NOMO-1 (cell line): ENCODE measurements around the gene MRPL54.

ENCODE experiments used
- DNase-seq, 2 experiments: peaks; one replicate each; lab custom pipeline; 2025; ENCODE audit not compliant: unreplicated experiment in 2 of 2; lab: John Stamatoyannopoulos, UW

The MRPL54 gene

GRCh38 chr19:3782903-3783302 is 20.4 kb downstream of the MRPL54 start:
- DNase-seq: no peak

- no peak for DNase-seq
Measured at GRCh38 chr19:3783660-3784584, 21.4 kb downstream of the MRPL54 start.

- DNase-seq: no peak
Measured at GRCh38 chr19:3784607-3785450, 22.3 kb downstream of the MRPL54 start.

DNA sequence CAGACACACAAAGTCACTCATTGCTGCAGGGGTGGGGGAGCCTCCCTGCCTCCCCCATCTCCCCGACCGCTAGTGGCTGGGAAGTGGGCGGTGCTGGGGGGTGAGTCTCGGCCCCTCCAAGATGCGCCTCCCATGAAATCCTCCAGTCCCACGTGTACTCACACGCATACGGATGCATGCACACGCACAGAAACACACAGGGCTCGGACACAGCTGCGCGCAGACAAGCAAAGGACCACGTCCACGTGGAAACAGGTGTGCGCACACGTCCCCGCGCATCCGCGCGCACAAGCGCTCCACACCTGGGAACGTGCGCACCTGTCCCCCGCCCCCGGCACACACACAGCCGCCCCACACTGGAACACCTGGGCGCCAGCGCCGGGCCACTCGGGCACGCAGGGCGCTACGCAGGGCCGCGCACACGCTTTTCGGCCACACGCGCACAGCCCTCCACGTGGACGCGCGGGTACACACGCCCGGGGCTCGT is 23.0 kb downstream of the MRPL54 start:
- no peak for DNase-seq

DNA sequence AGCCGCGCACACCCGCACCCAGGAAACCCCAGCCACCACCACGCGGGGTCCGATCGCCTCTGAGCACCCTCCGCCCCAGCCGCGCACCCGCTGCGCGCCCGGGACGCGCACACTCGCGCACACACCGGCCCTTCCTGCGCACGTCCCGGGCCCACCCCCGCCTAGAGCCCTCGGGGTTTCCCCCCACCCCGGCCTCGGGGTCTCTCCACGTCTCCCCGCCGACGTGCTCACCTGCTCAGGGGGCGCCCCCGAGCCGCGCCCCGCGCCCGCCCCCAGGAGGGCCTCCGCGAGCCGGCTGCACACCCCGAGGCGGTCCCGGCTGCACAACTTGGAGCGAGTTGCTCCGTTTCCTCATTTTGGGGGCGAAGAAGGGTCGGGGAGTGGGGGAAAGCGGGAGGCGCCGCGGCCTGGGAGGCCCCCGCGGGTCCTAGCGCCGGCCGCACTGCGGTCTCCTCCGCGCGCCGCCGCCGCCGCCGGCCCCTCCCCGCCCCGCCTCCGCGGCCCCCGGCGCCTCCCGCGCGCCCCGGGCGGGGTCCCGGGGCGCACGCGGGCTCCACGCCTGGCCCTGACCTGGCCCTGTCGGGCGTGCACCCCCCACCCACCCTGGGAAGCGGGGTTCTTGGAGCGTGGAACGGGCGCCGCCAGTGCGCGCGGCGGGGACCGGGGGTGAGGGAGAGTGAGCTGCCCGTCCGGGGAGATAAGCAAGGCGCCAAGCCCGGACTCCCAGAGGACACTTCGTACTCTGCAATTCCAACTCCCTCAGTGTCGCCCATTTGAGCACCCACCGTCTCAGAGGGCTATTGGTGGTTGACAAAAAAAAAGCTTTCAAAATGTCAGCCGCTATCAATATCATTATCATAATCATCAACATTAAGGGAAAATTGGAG is 23.7 kb downstream of the MRPL54 start, which contains the start of gene MATK:
Gene MATK (minus strand): TSS at position 444 of the 887 bp plus-strand sequence. CDS start 1,246 bp downstream, outside the sequence.
- DNase-seq: peak; percentile 75 to 89

DNA sequence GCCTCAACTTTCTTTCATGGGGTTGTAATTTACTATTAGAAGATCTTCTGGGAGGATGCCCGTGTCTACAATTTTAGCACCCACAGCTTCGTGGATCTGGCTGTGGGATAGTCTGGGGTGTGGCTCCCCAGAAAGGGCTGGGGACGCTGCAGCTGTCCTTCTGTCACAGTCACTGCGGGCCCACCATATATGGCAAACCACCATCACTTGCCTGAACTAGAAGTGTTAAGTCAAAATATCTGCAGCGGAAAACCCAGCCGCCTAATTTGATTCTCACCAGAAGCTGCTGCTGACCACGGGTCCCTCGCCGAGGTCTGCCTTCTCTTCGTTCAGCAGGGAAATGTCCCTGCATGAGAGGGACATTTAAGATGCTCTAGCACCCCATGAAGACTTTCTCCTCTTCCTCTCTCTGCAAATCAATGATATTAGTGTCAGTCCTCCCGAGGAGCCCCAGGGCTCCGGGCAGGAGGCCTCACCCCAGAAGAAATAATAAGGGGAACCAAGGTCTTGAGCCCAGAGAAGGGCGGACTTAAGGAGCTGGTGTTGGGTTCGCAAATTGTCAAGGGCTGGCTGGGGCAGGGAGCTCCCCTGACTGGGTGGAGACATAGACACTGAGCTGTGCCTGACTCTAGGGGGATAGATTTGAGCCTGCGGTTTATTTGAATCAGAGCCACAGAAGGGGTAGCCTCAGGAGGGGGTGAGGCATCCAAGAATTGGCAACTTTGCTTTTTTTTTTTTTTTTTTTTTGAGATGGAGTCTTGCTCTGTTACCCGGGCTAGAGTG is 26.7 kb downstream of the MRPL54 start:
- DNase-seq: no peak

DNA sequence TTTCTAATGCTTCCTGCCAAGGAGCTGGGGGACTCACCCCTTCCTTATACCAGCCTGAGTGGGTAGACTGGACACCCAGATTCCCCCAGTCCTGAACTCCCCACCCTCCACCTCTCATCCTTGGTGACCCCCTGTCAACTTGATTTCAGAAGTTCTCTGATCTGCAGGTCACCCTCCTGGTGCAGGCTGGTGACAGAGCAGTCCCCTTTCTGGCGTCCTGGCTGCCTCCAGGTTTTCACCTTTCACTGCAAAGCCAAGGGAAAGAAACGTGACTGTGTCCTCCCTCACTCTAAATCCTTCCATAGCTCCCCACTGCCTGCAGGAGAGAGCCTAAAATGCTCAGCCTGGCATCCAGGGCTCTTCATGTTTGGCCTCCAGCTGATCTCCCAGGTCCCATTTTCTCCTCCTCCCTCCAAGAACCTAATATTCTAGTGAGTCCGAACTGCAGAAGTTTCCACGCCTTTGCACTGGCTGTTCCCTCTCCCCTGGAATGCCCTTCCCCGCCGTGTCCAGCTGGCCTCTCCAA is 27.8 kb downstream of the MRPL54 start:
- no peak for DNase-seq

GRCh38 chr19:3790941-3791340 is 28.5 kb downstream of the MRPL54 start:
- DNase-seq: no peak

DNA sequence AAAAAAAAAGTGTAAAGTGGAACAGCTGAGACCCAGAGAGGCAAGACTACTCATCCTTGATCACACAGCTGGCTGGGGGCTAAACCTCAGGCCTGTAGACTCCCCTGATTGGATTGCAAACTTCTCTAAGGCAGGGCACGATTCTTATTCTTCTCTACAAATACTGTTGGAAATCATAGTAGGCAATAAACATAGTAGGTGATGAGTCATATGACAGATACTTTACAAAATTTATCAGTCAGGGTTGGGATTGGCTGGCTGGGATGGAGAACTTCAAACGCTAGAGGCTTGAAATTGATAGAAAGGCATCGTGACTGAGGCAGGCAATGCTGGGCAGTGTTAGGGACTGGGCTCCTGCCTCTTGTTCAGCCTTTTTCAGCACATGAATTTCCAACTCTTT is 29.6 kb downstream of the MRPL54 start:
- no peak for DNase-seq

DNA sequence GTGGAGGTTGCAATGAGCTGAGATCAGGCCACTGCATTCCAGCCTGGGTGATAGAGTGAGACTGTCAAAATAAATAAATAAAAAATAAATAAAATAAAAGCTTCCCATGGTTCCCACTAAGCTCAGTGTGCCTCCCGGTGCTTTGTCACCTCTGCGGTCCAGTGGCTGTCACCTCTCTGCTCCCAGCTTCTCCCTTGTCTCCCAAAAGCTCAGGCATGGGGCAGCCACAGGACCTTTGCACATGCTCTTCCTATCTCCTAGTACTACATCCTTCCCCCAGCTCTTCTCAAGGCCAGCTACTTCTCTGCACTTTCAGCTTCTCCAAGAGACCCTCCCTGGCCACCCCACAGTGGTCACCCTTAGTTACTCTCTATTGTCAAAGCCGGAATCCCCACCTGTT is 31.3 kb downstream of the MRPL54 start:
- DNase-seq: no peak

- no peak for DNase-seq
Measured at GRCh38 chr19:3796358-3796757, 33.9 kb downstream of the MRPL54 start.

GRCh38 chr19:3798137-3798536 is 35.7 kb downstream of the MRPL54 start:
- no peak for DNase-seq

DNA sequence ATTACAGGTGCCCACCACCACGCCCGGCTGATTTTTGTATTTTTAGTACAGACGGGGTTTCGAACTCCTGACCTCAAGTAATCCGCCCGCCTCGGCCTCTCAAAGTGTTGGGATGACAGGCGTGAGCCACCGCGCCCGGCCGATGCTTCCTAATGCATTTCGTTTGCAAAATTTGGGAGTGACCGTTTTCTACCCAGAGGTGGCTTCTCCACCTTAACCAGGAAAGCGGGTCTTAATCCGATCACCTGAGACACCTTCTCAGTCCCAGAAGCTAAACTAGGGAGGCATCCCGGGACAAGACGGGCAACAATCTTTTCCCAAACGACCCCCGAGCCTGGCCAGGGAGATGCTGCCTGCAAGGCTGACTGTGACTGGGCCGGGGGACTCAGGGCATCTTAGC is 38.5 kb downstream of the MRPL54 start:
- no peak for DNase-seq

DNA sequence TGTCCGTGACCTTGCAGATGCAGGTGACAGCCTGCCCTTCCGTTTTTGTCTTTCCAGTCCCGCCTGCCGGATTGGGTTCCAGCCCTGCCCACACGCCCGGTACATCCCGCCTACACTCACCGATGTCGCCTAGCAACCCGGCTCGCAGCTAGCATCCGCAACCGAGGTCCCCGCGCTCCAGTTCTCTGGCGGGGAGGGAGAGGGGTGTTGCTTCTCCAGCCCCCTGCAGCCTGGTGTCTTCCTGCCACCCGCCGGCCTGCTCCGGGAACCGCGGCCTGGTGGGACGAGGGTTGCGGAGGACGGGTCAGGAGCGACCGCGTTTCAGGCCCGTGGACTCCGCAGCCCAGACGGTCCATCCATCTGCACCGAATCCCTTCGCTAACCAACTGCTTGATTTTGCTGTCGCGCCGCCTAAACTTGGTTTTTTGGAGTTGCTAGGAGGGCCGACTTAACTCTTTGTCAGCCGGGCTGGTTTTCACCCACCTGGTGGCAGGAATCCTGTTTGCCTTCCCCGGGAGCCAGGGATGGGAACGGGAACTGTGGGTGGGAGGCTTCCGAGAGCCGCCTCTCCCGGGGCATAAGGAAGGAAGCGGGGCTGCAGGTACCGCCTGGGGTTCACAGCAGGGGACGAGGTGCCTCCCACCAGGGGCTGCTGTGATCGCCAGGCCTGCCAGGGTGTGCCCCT is 39.1 kb downstream of the MRPL54 start:
- DNase-seq: no peak

DNA sequence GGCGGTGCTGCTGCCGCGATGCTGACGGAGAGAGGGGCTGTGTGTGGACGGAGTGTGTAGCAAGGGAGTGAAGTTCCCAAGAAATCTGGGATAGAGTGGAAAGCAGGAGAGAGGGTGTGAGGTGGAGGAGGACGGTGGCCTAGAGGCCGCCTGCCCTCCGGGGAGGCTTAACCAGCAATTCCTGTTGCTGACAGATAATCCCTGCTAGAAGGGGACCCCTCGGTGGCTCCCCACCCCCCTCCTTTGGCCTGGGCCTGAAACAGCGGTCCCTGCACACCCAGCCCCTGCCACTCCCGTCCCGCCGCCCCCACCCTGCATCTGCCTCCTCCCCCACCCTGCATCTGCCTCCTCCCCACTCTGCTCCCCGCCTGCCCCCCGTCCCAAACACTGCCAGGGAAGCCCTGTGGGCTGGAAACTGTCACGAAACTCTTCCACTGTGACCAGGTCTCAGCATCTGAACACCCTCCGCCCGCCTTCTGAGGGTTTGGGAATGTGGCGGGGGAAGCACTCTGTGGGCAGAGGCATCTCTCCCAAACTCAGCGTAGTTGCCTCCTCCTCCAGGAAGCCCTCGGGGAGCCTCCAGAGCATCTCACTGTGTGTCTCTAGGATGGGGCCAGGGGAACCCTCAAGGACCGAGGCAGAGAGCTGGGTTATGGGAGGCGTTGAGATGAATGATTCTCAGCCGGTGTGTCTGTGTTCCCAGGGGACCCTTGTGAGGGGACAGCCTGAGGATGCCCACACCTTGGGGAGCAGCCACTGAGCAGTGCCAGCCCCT is 40.8 kb downstream of the MRPL54 start:
- DNase-seq: no peak

- DNase-seq: no peak
Measured at GRCh38 chr19:3803986-3804385, 41.5 kb downstream of the MRPL54 start.

- no peak for DNase-seq
Measured at GRCh38 chr19:3804429-3804828, 41.9 kb downstream of the MRPL54 start.

DNA sequence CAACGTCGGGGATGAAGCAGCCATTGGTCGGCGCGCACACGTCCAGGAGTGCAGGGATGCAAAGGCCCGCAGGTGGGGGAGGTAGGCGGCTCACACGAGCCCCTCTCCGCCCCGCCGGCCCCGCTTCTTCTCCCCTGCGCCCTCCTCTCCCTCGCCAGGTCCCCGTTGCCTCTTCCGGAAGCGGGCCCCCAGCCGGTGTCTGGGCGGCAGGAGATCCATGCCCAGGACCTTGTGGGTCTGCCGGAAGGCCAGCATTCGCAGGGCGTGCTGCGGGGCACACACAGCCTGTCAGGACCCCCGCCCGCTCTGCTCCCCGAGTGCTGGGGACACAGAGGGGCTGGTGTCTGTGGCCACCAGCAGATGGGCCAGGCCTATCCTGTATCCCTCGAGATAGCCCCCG is 43.4 kb downstream of the MRPL54 start:
- DNase-seq: no peak
